H1 (cell line): ENCODE data around the gene ZSCAN25.

Experiments
- CBX5 ChIP-seq: fragments of 300-800, 300-1000 bp; sonication (generic); IDR thresholded peaks from 2 replicates; pipeline ENCODE4 v1.7.1; 2016; ENCODE audit warnings: antibody characterized with exemption, low read length, low read depth
- CTCF ChIP-seq, 3 experiments: IDR thresholded peaks; 1 replicate in 2 of 3; 2 replicates in 1 of 3; pipeline versions ENCODE4 v1.5.1 to v1.6.1; 2011; ENCODE audit warnings: low read length in 3 of 3, mild to moderate bottlenecking in 3 of 3, inconsistent platforms in 2 of 3, low read depth in 1 of 3, moderate library complexity in 1 of 3; ENCODE audit not compliant: insufficient read depth in 1 of 3; ENCODE audit errors: control extremely low read depth in 1 of 3
- EGR1 ChIP-seq: IDR thresholded peaks from 2 replicates; pipeline ENCODE4 v1.6.1; 2011; ENCODE audit warnings: low read depth, low read length, borderline replicate concordance
- PHF8 ChIP-seq: fragments of 200-600 bp; sonication (generic); conservative IDR thresholded peaks from 2 replicates; pipeline ENCODE4 v1.7.1; 2012; ENCODE audit warnings: low read depth, mild to moderate bottlenecking, inconsistent platforms, low read length, moderate library complexity
- POLR2A ChIP-seq, 2 experiments: IDR thresholded peaks; 1 replicate in 1 of 2; 2 replicates in 1 of 2; pipeline ENCODE4 v1.6.1; 2011; ENCODE audit warnings: low read depth in 2 of 2, low read length in 2 of 2, mild to moderate bottlenecking in 2 of 2; ENCODE audit errors: control extremely low read depth in 1 of 2
- POLR2AphosphoS5 ChIP-seq: IDR thresholded peaks from 2 replicates; pipeline ENCODE4 v1.6.1; 2011; ENCODE audit warnings: low read depth, low read length
- TAF1 ChIP-seq: IDR thresholded peaks from 2 replicates; pipeline ENCODE4 v1.6.1; 2011; ENCODE audit warnings: mild to moderate bottlenecking, low read depth, low read length
- ZNF274 ChIP-seq: IDR thresholded peaks from 2 replicates; pipeline ENCODE4 v1.7.0; 2012; ENCODE audit warnings: low read length, borderline replicate concordance; ENCODE audit errors: extremely low read depth

- TF ChIP-seq CTCF (IDR thresholded peaks at IDR 0.05; ENCODE audit: control extremely low read depth in 1 of 3, insufficient read depth in 1 of 3, low read depth in 1 of 3, low read length in 3 of 3): no peak
- TF ChIP-seq TAF1: no peak
- no peak for TF ChIP-seq CBX5
- TF ChIP-seq EGR1: no peak
- TF ChIP-seq POLR2A (IDR thresholded peaks at IDR 0.05; ENCODE audit: control extremely low read depth in 1 of 2, low read depth in 2 of 2, low read length in 2 of 2): no peak
- TF ChIP-seq ZNF274: no peak
- no peak for TF ChIP-seq PHF8
- TF ChIP-seq POLR2AphosphoS5: no peak
Observed at GRCh38 chr7:99576251-99576650, 40.5 kb upstream of the ZSCAN25 start.
